ENCODE results near the gene MRPL50.

GRCh38 chr9:101365181-101365580, 33.2 kb downstream of the MRPL50 start:
- TF ChIP-seq, protein P1, sequence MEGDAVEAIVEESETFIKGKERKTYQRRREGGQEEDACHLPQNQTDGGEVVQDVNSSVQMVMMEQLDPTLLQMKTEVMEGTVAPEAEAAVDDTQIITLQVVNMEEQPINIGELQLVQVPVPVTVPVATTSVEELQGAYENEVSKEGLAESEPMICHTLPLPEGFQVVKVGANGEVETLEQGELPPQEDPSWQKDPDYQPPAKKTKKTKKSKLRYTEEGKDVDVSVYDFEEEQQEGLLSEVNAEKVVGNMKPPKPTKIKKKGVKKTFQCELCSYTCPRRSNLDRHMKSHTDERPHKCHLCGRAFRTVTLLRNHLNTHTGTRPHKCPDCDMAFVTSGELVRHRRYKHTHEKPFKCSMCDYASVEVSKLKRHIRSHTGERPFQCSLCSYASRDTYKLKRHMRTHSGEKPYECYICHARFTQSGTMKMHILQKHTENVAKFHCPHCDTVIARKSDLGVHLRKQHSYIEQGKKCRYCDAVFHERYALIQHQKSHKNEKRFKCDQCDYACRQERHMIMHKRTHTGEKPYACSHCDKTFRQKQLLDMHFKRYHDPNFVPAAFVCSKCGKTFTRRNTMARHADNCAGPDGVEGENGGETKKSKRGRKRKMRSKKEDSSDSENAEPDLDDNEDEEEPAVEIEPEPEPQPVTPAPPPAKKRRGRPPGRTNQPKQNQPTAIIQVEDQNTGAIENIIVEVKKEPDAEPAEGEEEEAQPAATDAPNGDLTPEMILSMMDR (IDR thresholded peaks at IDR 0.05), result no peak
- no peak for TF ChIP-seq EZH2 (IDR thresholded peaks at IDR 0.05; ENCODE audit: borderline replicate concordance, insufficient read depth, low read depth, low read length, poor library complexity, severe bottlenecking)

Measured in B cell (primary cell).